Panc1 (cell line): ENCODE measurements around the gene CORO1C. TPM values are rescaled to one million over a fixed set of nuclear protein-coding genes. Genes with fewer than 3 reads are reported as not detected.

Source experiments
- ATAC-seq: fragments of 200-7000 bp; cut with Tn5 transposase; 2 replicates; pipeline ENCODE4 v1.9.1; 2020; ENCODE audit warnings: mild to moderate bottlenecking, moderate library complexity
- BruUV-seq: library from RNA; stranded (reverse); fragments of 400-500 nt; replicated peaks from 2 replicates; lab custom pipeline; 2021; lab: Mats Ljungman, UMichigan
- CTCF ChIA-PET: fragments of 300-600 bp; sonication (Branson Sonifier 250); formaldehyde crosslinking; loops from one replicate; lab custom pipeline; 2022; ENCODE audit warnings: antibody characterized with exemption; lab: Charles Lee
- POLR2A ChIA-PET: fragments of 300-600 bp; sonication (Branson Sonifier 250); formaldehyde crosslinking; loops from one replicate; lab custom pipeline; 2022; ENCODE audit warnings: antibody characterized with exemption; lab: Charles Lee
- DNase-seq: peaks from one replicate; pipeline ENCODE4 v3.0.0-alpha.2; 2010; ENCODE audit warnings: low read depth, low spot score
- H3K27ac ChIP-seq: 2 replicates; pipeline ENCODE4 v1.5.1; 2011; ENCODE audit warnings: mild to moderate bottlenecking, low read length, inconsistent platforms
- H3K27me3 ChIP-seq: fragments of 200-500 bp; sonication (Bioruptor generic); 2 replicates; pipeline ENCODE4 v1.6.0; 2014; ENCODE audit warnings: low read length, inconsistent platforms; ENCODE audit not compliant: control insufficient read depth, insufficient read depth
- H3K36me3 ChIP-seq: fragments of 200-500 bp; sonication (Bioruptor generic); 2 replicates; pipeline ENCODE4 v1.5.1; 2014; ENCODE audit warnings: inconsistent platforms, mild to moderate bottlenecking, low read length, moderate library complexity; ENCODE audit not compliant: control insufficient read depth, insufficient read depth
- H3K4me1 ChIP-seq: 2 replicates; pipeline ENCODE4 v1.5.1; 2011; ENCODE audit warnings: inconsistent platforms, mild to moderate bottlenecking, low read length, moderate library complexity; ENCODE audit not compliant: control insufficient read depth, insufficient read depth
- H3K4me3 ChIP-seq, 2 experiments: 2 replicates each; pipeline ENCODE4 v1.5.1; 2011 to 2012; ENCODE audit warnings: low read depth in 2 of 2, low read length in 2 of 2, mild to moderate bottlenecking in 2 of 2, inconsistent platforms in 1 of 2, moderate library complexity in 1 of 2
- H3K9me3 ChIP-seq: fragments of 200-500 bp; sonication (Bioruptor generic); 2 replicates; pipeline ENCODE4 v1.5.1; 2014; ENCODE audit warnings: low read depth, mild to moderate bottlenecking, inconsistent platforms, low read length, moderate library complexity; ENCODE audit not compliant: control insufficient read depth, insufficient read depth
- CTCF ChIP-seq: fragments of 450-650 bp; IDR thresholded peaks from 2 replicates; pipeline ENCODE4 v1.5.1; 2017; ENCODE audit warnings: mild to moderate bottlenecking
- POLR2AphosphoS5 ChIP-seq: IDR thresholded peaks from 2 replicates; pipeline ENCODE4 v1.6.1; 2012; ENCODE audit warnings: mild to moderate bottlenecking, low read depth, low read length, moderate library complexity
- REST ChIP-seq, 2 experiments: IDR thresholded peaks; 2 replicates each; pipeline ENCODE4 v1.6.1; 2011 to 2012; ENCODE audit warnings: low read depth in 2 of 2, control low read depth in 1 of 2, low read length in 1 of 2, mild to moderate bottlenecking in 1 of 2, moderate library complexity in 1 of 2; ENCODE audit not compliant: insufficient read depth in 1 of 2
- SIN3A ChIP-seq: IDR thresholded peaks from 2 replicates; pipeline ENCODE4 v1.6.1; 2012; ENCODE audit warnings: low read depth, mild to moderate bottlenecking, low read length, moderate library complexity, borderline replicate concordance; ENCODE audit not compliant: insufficient read depth
- TCF7L2 ChIP-seq: IDR thresholded peaks from 2 replicates; pipeline ENCODE4 v1.6.1; 2011; ENCODE audit warnings: mild to moderate bottlenecking, low read depth, low read length, inconsistent platforms
- in situ Hi-C: cut with HindIII; loops from 2 replicates; pipeline ENCODE4 v1.10.0; 2016; ENCODE audit warnings: low sequenced_read_pairs, low pct_unique_long_range_greater_than_20kb
- intact Hi-C: fragments of 100-400 bp; cut with micrococcal nuclease; formaldehyde crosslinking; loops from one replicate; pipeline ENCODE4 v1.10.0; 2022; ENCODE audit not compliant: unreplicated experiment
- total RNA-seq: library from RNA; stranded (reverse); gene quantifications from one replicate; pipeline ENCODE4 v1.2.1, GENCODE V29; 2021; ENCODE audit not compliant: unreplicated experiment

Gene CORO1C
- total RNA-seq, 1 experiment from 2014 or later: 165 TPM

GRCh38 chr12:108702595-108703320, 28.6 kb downstream of the CORO1C start (continued):
- no peak for TF ChIP-seq REST (IDR thresholded peaks at IDR 0.05; ENCODE audit: insufficient read depth in 1 of 2, low read depth in 2 of 2, low read length in 1 of 2)

- no peak for ATAC-seq
- Histone ChIP-seq H3K27me3 (no peaks in the 10 kb centered on the region), H3K27ac (no peak overlapping the region), H3K36me3 (peaks cover 13% of the 10 kb centered on the region; the same call in 1 of the 2 replicates), H3K9me3 (no peaks in the 10 kb centered on the region), H3K4me1 (no peaks in the 10 kb centered on the region), H3K4me3 (no peak overlapping the region)
- in situ Hi-C loops (no loop called here), intact Hi-C loops (no loop called here)
- TF ChIP-seq REST (IDR thresholded peaks at IDR 0.05; ENCODE audit: insufficient read depth in 1 of 2, low read depth in 2 of 2, low read length in 1 of 2) (no peak), TCF7L2 (no peak), SIN3A (no peak), POLR2AphosphoS5 (no peak), CTCF (no peak)
- DNase-seq: no peak
- no TSS peak for BruUV-seq
- CTCF ChIA-PET: no interaction called here
- POLR2A ChIA-PET: interaction anchor here (0.6 kb wide), 1 partner anchor 10 kb away, joined by 10 read pairs; no protein-coding TSS in a partner anchor
These were observed 29.4 kb downstream of the CORO1C start for GRCh38 chr12:108701779-108702441.
